LNCaP clone FGC (cell line): ENCODE data around the gene WDR35.
A peak's percentile ranks its signal among the peaks of the same experiment; 100 is the strongest.

ENCODE experiments used
- DNase-seq: peaks from one replicate; pipeline ENCODE4 v3.0.0-alpha.2; 2011; ENCODE audit warnings: low read depth
- H3K4me3 ChIP-seq: 2 replicates; pipeline ENCODE4 v1.5.1; 2011; ENCODE audit warnings: mild to moderate bottlenecking, low read depth, low read length, control low read depth
- TF ChIP-seq, protein P1 (sequence below): IDR thresholded peaks from 2 replicates; pipeline ENCODE4 v1.5.1; 2012; ENCODE audit warnings: mild to moderate bottlenecking; ENCODE audit not compliant: control insufficient read depth, insufficient read depth; ENCODE audit errors: extremely low read depth

The WDR35 gene

DNA sequence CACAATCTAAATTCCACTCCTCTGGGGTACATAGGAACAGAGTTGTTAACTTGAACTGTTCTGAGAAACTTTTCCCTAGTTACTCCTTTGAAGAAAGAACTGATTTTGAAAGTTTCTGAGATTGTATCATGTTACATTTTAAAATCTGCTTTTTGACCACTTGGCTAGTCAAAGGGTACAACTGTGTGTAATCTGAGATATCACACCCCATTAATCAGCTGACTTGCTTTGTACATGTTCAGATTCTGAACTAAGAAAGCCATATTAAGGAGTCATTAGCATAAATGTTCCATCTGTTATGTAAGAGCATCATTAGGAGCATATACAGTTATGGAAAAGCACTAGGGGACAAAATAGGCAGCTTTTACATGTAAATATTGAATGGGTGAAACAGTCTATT is 3.8 kb upstream of the WDR35 start:
- no peak for DNase-seq
- TF ChIP-seq, protein P1, sequence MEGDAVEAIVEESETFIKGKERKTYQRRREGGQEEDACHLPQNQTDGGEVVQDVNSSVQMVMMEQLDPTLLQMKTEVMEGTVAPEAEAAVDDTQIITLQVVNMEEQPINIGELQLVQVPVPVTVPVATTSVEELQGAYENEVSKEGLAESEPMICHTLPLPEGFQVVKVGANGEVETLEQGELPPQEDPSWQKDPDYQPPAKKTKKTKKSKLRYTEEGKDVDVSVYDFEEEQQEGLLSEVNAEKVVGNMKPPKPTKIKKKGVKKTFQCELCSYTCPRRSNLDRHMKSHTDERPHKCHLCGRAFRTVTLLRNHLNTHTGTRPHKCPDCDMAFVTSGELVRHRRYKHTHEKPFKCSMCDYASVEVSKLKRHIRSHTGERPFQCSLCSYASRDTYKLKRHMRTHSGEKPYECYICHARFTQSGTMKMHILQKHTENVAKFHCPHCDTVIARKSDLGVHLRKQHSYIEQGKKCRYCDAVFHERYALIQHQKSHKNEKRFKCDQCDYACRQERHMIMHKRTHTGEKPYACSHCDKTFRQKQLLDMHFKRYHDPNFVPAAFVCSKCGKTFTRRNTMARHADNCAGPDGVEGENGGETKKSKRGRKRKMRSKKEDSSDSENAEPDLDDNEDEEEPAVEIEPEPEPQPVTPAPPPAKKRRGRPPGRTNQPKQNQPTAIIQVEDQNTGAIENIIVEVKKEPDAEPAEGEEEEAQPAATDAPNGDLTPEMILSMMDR: no peak
- H3K4me3 ChIP-seq: no peak overlapping the region

DNA sequence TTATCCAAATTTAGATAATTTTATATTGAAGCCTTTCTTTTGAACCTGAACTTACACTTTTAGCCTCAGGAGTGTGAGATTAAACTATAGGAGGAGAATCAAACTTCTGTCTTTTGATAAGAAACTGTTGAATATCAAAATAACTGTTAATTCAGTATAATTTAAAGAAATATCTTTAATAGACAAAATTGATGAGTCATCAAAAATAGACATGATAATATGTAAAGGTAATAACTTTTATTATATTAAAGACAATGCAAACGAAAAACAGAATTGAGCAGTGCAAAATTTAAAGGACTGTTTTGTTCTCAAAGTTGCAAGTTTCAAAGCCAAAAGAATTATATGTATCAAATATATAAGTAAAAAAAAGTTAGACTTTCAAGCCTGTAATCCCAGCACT is 2.0 kb upstream of the WDR35 start:
- no peak overlapping the region for H3K4me3 ChIP-seq
- DNase-seq: no peak
- TF ChIP-seq, protein P1: no peak

DNA sequence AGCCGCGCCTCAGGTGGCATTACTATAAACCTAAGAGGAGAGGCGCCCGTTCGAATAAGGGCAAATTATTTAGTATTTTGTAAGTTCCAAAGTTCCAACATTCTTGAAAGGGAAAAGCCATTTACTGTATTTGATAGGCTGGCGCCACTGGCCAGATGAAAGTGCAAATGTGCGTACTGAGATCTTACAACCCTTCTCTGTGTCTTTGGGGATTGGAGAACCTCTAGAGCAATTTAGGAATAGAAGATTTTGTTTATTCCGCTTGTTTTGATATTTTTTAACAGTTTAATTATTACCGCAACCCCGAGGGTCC is 467 bp upstream of the WDR35 start:
- TF ChIP-seq, protein P1: no peak
- no peak for DNase-seq
- H3K4me3 ChIP-seq: peak overlapping the region; percentile 76

DNA sequence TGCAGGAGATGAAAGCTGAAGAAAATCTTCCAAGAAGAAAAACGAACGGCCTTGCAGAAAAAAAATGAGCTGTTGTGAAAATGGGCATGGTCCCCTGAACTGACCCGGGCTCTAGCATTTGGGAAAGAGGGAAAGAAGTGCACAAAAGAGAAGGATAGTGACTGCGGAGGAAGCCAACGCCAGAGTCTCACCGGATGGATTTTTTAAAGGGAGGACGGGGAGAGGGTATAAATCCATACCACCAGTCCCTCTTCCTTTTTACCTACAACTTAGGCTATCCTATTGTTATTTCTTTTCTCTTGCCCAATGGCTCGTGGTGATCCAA is 601 bp downstream of the WDR35 start:
- DNase-seq: no peak
- H3K4me3 ChIP-seq: peak overlapping the region; percentile 76
- TF ChIP-seq, protein P1: no peak

DNA sequence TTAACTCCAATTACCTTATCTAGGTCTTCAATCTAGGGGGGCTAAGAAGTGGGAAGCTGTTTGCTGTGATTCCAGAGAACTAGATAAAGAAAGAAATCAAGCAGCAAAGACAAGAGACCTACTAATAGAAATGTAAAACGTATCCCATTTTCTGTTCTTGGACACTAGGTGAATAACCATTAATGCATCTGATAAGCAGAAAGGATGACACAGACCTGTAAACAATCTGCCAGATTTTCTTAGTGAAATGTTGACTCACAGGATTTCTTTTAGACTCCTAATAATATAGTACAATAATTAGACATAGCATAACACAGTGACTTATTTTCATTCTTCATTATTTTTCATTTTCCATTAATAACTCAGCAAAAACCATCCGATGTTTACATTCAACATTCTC is 1.3 kb downstream of the WDR35 start:
- H3K4me3 ChIP-seq: peak overlapping the region; percentile 76
- TF ChIP-seq, protein P1: no peak
- DNase-seq: no peak

DNA sequence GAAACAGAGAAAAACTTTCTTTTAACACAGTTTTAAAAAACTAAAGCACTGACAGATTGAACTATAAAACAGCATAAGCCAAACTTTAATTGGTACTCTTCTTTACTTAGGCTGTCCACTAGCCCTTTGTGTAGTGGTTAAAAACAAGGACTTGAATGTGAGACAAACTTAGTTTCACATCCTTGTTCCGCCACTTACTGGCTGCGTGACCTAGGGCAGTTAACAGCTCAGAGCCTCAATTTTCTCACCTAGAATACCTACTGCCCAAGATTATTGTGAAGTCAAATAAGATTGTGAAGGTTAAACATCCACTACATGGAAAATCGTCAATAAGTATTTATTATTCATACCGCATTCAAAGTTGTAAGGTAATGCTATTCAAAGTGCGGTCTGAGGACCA is 2.0 kb downstream of the WDR35 start:
- TF ChIP-seq, protein P1: no peak
- H3K4me3 ChIP-seq: no peak overlapping the region
- no peak for DNase-seq

DNA sequence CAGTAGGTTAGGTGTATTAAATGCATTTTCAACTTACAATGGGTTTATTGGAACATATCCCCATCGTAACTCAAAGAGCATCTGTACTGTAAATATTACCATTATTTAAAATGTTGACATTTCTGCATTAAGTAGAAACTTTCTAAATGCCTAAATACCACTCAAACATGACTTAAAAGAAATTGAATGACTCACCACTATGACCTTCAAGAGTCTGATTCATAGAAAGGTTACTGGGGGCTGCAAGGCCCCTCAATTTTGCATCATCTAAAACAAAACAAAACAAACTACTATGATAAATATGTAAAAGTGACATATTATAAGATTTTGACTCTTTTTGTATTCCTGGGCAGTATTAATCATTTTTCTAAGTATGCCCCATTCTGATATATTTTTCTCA is 7.6 kb downstream of the WDR35 start:
- TF ChIP-seq, protein P1: no peak
- DNase-seq: no peak
- no peak overlapping the region for H3K4me3 ChIP-seq
